ENCODE data around the gene NCKAP5.
"Not testable (repeated sequence)": the region's sequence is repeated elsewhere in the genome, so short reads cannot be mapped to it uniquely, and the experiment has no call there.

NCKAP5 gene

DNA sequence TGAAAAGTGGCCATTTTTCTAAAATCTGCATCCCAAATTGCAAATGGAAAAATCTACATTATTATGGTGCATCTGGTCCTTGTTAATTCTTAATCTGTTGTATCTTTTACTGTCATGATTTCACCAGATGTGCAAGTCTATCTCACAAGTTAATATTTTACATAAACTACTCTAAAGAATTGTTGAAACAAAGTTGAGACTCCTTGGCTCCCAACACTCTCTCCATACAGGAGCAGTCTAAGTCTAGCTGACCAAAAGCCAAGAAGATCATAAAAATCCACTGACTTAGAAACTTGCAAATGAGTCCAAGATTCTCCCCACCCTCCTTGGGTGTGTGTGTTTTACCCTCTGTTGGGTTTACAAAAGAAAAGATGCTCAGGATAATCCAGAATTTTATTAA, 85.1 kb downstream of the NCKAP5 start:
- Histone ChIP-seq H3K9ac (ENCODE audit: low read length in 2 of 2) (no peak overlapping the region), H3K9me3 (ENCODE audit: control insufficient read depth in 2 of 2, low read length in 2 of 2) (no peaks in the 10 kb centered on the region), H3K27me3 (ENCODE audit: control insufficient read depth in 1 of 2, insufficient read depth in 2 of 2, low read length in 2 of 2) (no peaks in the 10 kb centered on the region), H3K4me3 (ENCODE audit: low read length in 2 of 2) (no peak overlapping the region), H3K27ac (ENCODE audit: low read length) (no peak overlapping the region), H3K4me1 (ENCODE audit: control insufficient read depth, insufficient read depth, low read length) (no peaks in the 10 kb centered on the region), H3K36me3 (ENCODE audit: control insufficient read depth in 2 of 2, insufficient read depth in 2 of 2, low read length in 2 of 2) (no peaks in the 10 kb centered on the region)

DNA sequence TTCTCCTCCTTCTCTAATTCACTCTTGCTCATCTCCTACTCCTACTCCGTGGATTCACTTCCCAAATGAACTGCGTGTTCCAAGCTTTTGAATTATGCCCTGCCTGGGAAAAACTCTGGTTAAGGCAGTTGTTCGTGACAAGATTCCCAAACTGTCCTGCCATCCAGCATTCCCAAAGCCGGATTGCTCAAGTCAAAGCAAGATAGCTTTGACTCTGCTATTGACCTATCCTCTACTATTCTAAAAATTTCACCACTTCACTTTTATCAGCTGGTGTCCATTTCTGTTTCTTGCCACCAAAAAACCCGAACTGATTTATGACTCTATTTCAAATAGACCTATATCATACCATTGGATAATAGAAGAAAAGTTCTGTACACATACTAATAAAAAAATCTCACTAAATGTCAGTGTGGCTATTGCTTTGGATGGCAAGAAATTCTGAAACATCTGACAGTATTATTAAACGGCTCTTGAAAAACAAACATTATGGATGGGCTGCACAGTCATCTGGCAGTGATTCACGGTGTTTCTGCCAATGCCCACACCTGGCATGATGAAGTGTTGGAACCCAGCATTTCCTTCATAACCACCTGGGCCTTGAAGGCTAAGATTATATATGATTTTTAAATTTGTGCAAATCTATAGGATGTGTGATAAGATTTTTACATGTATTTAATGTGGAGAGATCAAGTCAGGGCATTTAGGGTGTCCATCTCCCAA, 87.4 kb downstream of the NCKAP5 start:
- Histone ChIP-seq H3K4me1 (ENCODE audit: control insufficient read depth, insufficient read depth, low read length) (no peaks in the 10 kb centered on the region), H3K9ac (ENCODE audit: low read length in 2 of 2) (no peak overlapping the region), H3K9me3 (ENCODE audit: control insufficient read depth in 2 of 2, low read length in 2 of 2) (no peaks in the 10 kb centered on the region)

DNA sequence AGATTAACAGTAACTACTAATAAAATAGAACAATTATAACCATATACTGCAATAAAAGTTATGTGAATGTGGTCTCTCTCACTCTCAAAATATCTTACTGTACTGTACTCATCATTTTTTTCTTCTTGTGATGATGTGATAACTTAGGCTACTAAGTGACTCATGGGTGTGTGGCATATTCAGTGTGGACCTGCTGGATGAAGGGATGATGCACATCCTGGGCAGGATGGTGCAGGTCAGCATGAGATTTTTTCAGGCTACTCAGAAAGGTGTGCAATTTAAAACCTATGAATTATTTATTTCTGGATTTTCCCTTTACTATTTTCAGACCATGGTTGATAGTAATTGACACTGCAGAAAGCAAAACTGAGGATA, 90.7 kb downstream of the NCKAP5 start:
- H3K4me1 ChIP-seq (ENCODE audit: control insufficient read depth, insufficient read depth, low read length), result no peaks in the 10 kb centered on the region

More for the DNA sequence above, 87.4 kb downstream of the NCKAP5 start:
- no peaks in the 10 kb centered on the region for H3K27me3 ChIP-seq (ENCODE audit: control insufficient read depth in 1 of 2, insufficient read depth in 2 of 2, low read length in 2 of 2)
- no peak overlapping the region for H3K4me3 ChIP-seq (ENCODE audit: low read length in 2 of 2)
- no peaks in the 10 kb centered on the region for H3K36me3 ChIP-seq (ENCODE audit: control insufficient read depth in 2 of 2, insufficient read depth in 2 of 2, low read length in 2 of 2)
- no peak overlapping the region for H3K27ac ChIP-seq (ENCODE audit: low read length)

DNA sequence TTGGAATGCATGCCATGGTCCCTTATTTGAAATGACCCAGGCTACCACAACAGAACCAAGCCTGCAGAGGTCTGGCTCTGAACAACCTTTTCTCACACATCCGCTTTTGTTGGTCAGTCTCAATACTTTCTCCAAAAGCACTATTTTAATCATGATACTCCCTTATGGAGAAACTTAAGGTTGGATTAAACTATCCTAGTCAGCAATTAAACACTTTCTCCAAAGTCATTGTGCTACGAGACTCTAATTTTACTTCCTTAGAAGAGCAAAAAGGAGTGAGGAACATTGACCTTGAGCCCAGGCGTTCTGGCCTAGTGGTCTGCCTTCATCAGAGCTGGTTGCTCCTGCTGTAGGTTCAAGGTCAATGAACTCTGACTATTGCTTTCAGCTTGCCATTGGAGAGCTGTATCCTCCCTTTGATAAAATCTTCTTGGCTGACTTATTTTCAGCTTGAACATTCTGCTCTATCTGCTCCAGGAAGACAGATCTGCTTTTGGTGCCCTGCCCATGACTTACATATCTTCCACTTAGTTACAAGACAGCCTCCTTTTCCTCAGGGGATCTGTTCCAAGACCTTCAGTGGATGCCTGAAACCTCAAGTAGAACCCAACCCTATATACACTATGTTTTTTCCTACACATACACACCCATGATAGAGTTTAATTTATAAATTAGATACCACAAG, 91.2 kb downstream of the NCKAP5 start:
- no peak overlapping the region for H3K9ac ChIP-seq (ENCODE audit: low read length in 2 of 2)
- no peaks in the 10 kb centered on the region for H3K4me1 ChIP-seq (ENCODE audit: control insufficient read depth, insufficient read depth, low read length)
- H3K27me3 ChIP-seq (ENCODE audit: control insufficient read depth in 1 of 2, insufficient read depth in 2 of 2, low read length in 2 of 2), result no peaks in the 10 kb centered on the region
- H3K36me3 ChIP-seq (ENCODE audit: control insufficient read depth in 2 of 2, insufficient read depth in 2 of 2, low read length in 2 of 2), result no peaks in the 10 kb centered on the region
- no peak overlapping the region for H3K27ac ChIP-seq (ENCODE audit: low read length)
- H3K9me3 ChIP-seq (ENCODE audit: control insufficient read depth in 2 of 2, low read length in 2 of 2), result no peaks in the 10 kb centered on the region
- no peak overlapping the region for H3K4me3 ChIP-seq (ENCODE audit: low read length in 2 of 2)

More for the DNA sequence above, 90.7 kb downstream of the NCKAP5 start:
- no peak overlapping the region for H3K9ac ChIP-seq (ENCODE audit: low read length in 2 of 2)
- H3K36me3 ChIP-seq (ENCODE audit: control insufficient read depth in 2 of 2, insufficient read depth in 2 of 2, low read length in 2 of 2), result no peaks in the 10 kb centered on the region
- no peak overlapping the region for H3K27ac ChIP-seq (ENCODE audit: low read length)
- H3K9me3 ChIP-seq (ENCODE audit: control insufficient read depth in 2 of 2, low read length in 2 of 2), result no peaks in the 10 kb centered on the region
- H3K27me3 ChIP-seq (ENCODE audit: control insufficient read depth in 1 of 2, insufficient read depth in 2 of 2, low read length in 2 of 2), result no peaks in the 10 kb centered on the region
- no peak overlapping the region for H3K4me3 ChIP-seq (ENCODE audit: low read length in 2 of 2)

DNA sequence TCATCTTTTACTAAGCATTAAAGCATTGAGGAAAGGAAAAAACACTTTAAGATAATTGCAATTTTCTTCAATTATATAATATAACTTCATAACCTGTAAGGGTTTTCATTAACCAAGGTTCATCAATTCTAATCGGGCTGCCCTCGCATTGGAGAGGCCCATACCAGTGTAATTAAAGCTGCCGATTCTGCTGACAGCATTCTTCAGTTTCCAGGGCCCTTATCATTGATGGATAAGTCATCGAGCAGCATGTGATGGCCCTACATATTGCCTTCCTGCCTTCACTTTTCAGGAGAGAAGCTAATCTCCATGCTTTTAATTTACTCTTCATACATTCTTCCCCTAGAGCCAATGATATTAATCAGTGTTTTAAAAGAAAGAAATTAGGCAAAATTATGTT, 92.0 kb downstream of the NCKAP5 start:
- H3K9ac ChIP-seq (ENCODE audit: low read length in 2 of 2), result no peak overlapping the region
- H3K27ac ChIP-seq (ENCODE audit: low read length), result no peak overlapping the region
- no peaks in the 10 kb centered on the region for H3K4me1 ChIP-seq (ENCODE audit: control insufficient read depth, insufficient read depth, low read length)
- no peaks in the 10 kb centered on the region for H3K27me3 ChIP-seq (ENCODE audit: control insufficient read depth in 1 of 2, insufficient read depth in 2 of 2, low read length in 2 of 2)
- H3K9me3 ChIP-seq (ENCODE audit: control insufficient read depth in 2 of 2, low read length in 2 of 2), result no peaks in the 10 kb centered on the region
- H3K4me3 ChIP-seq (ENCODE audit: low read length in 2 of 2), result no peak overlapping the region
- H3K36me3 ChIP-seq (ENCODE audit: control insufficient read depth in 2 of 2, insufficient read depth in 2 of 2, low read length in 2 of 2), result no peaks in the 10 kb centered on the region

DNA sequence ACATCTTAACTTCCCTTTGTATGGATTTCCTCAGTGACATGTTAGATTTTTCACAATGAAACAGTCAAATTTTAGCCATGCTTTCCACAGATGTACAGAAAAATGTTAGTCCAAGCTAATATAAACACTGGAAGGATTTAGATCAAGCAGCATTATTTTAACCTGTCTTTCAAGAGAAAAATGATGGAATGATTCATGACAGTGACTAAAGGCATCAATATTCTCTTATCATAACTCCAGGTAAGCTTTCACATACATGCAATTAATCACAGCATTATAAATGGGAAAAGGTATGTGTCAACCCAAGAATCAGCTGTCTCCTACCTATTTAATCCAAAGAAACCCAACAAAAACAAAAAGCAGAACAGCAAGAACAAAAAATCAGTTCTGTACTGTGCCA, 92.7 kb downstream of the NCKAP5 start:
- Histone ChIP-seq H3K4me1 (ENCODE audit: control insufficient read depth, insufficient read depth, low read length) (no peaks in the 10 kb centered on the region), H3K4me3 (ENCODE audit: low read length in 2 of 2) (no peak overlapping the region), H3K9me3 (ENCODE audit: control insufficient read depth in 2 of 2, low read length in 2 of 2) (no peaks in the 10 kb centered on the region), H3K36me3 (ENCODE audit: control insufficient read depth in 2 of 2, insufficient read depth in 2 of 2, low read length in 2 of 2) (no peaks in the 10 kb centered on the region), H3K27ac (ENCODE audit: low read length) (no peak overlapping the region), H3K9ac (ENCODE audit: low read length in 2 of 2) (no peak overlapping the region), H3K27me3 (ENCODE audit: control insufficient read depth in 1 of 2, insufficient read depth in 2 of 2, low read length in 2 of 2) (no peaks in the 10 kb centered on the region)

DNA sequence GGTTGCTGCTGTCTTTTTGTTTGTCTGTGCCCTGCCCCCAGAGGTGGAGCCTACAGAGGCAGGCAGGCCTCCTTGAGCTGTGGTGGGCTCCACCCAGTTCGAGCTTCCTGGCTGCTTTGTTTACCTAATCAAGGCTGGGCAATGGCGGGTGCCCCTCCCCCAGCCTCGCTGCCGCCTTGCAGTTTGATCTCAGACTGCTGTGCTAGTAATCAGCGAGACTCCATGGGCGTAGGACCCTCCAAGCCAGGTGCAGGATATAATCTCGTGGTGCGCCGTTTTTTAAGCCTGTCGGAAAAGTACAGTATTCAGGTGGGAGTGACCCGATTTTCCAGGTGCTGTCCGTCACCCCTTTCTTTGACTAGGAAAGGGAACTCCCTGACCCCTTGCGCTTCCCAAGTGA, 97.8 kb downstream of the NCKAP5 start:
- H3K36me3 ChIP-seq (ENCODE audit: control insufficient read depth in 2 of 2, insufficient read depth in 2 of 2, low read length in 2 of 2); H3K4me3 ChIP-seq (ENCODE audit: low read length in 2 of 2); H3K27ac ChIP-seq (ENCODE audit: low read length); H3K27me3 ChIP-seq (ENCODE audit: control insufficient read depth in 1 of 2, insufficient read depth in 2 of 2, low read length in 2 of 2); H3K9me3 ChIP-seq (ENCODE audit: control insufficient read depth in 2 of 2, low read length in 2 of 2); H3K4me1 ChIP-seq (ENCODE audit: control insufficient read depth, insufficient read depth, low read length); H3K9ac ChIP-seq (ENCODE audit: low read length in 2 of 2): not testable (repeated sequence)

DNA sequence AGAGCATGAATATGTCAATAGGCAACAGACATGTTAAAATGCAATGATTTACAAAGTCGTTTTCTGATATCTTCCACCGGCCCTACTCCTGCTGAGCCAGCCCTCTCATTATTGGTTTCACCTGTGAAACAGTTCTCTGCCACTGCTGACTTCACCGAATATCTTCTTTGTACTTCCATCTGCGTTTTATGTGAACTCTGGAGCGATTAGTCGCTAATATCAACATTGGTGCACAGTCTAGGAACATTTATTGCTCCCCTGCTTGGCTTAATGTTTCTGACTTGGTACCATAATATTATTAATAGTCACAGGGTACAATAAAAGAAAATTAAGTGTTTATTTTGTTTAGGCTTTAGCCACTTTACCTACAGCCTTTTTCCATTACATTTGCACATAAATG, 105.5 kb downstream of the NCKAP5 start:
- Histone ChIP-seq H3K4me3 (ENCODE audit: low read length in 2 of 2) (no peak overlapping the region), H3K27ac (ENCODE audit: low read length) (no peak overlapping the region), H3K4me1 (ENCODE audit: control insufficient read depth, insufficient read depth, low read length) (no peaks in the 10 kb centered on the region), H3K27me3 (ENCODE audit: control insufficient read depth in 1 of 2, insufficient read depth in 2 of 2, low read length in 2 of 2) (no peaks in the 10 kb centered on the region), H3K36me3 (ENCODE audit: control insufficient read depth in 2 of 2, insufficient read depth in 2 of 2, low read length in 2 of 2) (no peaks in the 10 kb centered on the region), H3K9ac (ENCODE audit: low read length in 2 of 2) (no peak overlapping the region), H3K9me3 (ENCODE audit: control insufficient read depth in 2 of 2, low read length in 2 of 2) (no peaks in the 10 kb centered on the region)

DNA sequence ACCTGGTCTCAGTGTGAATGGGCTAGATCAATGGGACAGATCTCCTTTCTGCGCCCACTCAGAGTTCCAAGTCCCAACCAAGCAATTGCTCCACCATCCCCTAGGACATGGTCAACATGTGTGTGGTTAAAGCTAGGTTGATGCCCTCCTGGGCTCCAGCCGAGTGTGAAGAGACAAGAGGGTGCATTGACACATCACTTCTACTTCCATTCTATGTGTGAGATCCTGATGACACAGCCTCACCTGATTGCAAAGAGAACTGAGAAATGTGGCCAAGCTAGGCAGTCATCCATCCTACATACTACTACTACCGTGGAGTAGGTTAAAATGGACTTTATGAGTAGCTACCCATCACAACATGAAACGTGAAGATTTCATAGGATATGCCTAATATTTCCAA, 106.8 kb downstream of the NCKAP5 start:
- H3K9me3 ChIP-seq (ENCODE audit: control insufficient read depth in 2 of 2, low read length in 2 of 2), result no peaks in the 10 kb centered on the region
- no peak overlapping the region for H3K4me3 ChIP-seq (ENCODE audit: low read length in 2 of 2)
- no peaks in the 10 kb centered on the region for H3K4me1 ChIP-seq (ENCODE audit: control insufficient read depth, insufficient read depth, low read length)
- H3K9ac ChIP-seq (ENCODE audit: low read length in 2 of 2), result no peak overlapping the region
- H3K27ac ChIP-seq (ENCODE audit: low read length), result no peak overlapping the region
- no peaks in the 10 kb centered on the region for H3K27me3 ChIP-seq (ENCODE audit: control insufficient read depth in 1 of 2, insufficient read depth in 2 of 2, low read length in 2 of 2)
- no peaks in the 10 kb centered on the region for H3K36me3 ChIP-seq (ENCODE audit: control insufficient read depth in 2 of 2, insufficient read depth in 2 of 2, low read length in 2 of 2)

DNA sequence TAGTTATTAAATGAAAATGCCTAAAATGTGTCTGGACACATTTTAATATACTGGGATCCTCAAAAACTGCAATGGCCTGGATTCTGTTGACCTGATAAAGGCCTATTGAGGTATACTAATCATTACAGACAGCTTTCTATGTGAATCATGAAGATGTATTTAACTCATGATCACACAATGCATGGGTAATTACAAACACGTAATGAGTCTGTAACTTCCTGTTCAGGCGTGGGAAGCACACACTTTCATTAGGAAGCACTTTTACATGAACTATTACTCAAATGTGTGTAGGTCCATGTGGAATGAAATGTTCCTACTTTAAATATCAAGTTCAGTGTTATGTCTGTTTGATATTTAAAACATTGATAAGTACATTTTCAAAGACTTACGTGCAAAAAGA, 108.7 kb downstream of the NCKAP5 start:
- H3K27ac ChIP-seq (ENCODE audit: low read length), result no peak overlapping the region
- no peak overlapping the region for H3K9ac ChIP-seq (ENCODE audit: low read length in 2 of 2)
- no peaks in the 10 kb centered on the region for H3K27me3 ChIP-seq (ENCODE audit: control insufficient read depth in 1 of 2, insufficient read depth in 2 of 2, low read length in 2 of 2)
- H3K4me3 ChIP-seq (ENCODE audit: low read length in 2 of 2), result no peak overlapping the region
- H3K36me3 ChIP-seq (ENCODE audit: control insufficient read depth in 2 of 2, insufficient read depth in 2 of 2, low read length in 2 of 2), result no peaks in the 10 kb centered on the region
- no peaks in the 10 kb centered on the region for H3K9me3 ChIP-seq (ENCODE audit: control insufficient read depth in 2 of 2, low read length in 2 of 2)
- no peaks in the 10 kb centered on the region for H3K4me1 ChIP-seq (ENCODE audit: control insufficient read depth, insufficient read depth, low read length)

DNA sequence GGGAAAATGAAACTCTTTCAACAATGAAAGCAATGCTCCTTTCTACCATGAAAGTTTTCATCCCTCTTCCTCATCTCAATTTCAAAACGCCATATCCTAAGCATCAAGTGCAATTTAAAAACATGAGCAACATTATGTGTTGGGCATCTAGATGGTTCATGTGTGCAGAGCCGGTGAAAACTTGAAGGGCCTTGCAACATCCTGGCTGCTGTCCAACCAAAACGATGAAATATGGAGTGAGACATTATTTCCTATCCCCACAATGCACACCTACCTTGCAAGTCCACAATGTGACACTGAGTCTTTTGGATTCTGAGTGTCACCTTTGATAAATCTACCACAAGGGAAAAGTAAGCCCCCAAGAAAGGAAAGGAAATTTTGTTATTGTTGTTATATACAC, 110.0 kb downstream of the NCKAP5 start:
- Histone ChIP-seq H3K27me3 (ENCODE audit: control insufficient read depth in 1 of 2, insufficient read depth in 2 of 2, low read length in 2 of 2) (no peaks in the 10 kb centered on the region), H3K4me1 (ENCODE audit: control insufficient read depth, insufficient read depth, low read length) (no peaks in the 10 kb centered on the region), H3K36me3 (ENCODE audit: control insufficient read depth in 2 of 2, insufficient read depth in 2 of 2, low read length in 2 of 2) (no peaks in the 10 kb centered on the region), H3K9me3 (ENCODE audit: control insufficient read depth in 2 of 2, low read length in 2 of 2) (no peaks in the 10 kb centered on the region), H3K4me3 (ENCODE audit: low read length in 2 of 2) (no peak overlapping the region), H3K27ac (ENCODE audit: low read length) (no peak overlapping the region), H3K9ac (ENCODE audit: low read length in 2 of 2) (no peak overlapping the region)

All from stomach smooth muscle (tissue), 2 donors.